B cell (primary cell): ENCODE results near the gene TSC1.

Source experiments
- EZH2 ChIP-seq: IDR thresholded peaks from 2 replicates; pipeline ENCODE4 v1.6.1; 2012; ENCODE audit warnings: borderline replicate concordance, low read depth, mild to moderate bottlenecking, moderate library complexity, low read length; ENCODE audit not compliant: insufficient read depth, poor library complexity, severe bottlenecking
- TF ChIP-seq, protein P1 (sequence below): fragments of 200-600 bp; IDR thresholded peaks from one replicate; pipeline ENCODE4 v1.8.0; 2022; ENCODE audit warnings: antibody characterized with exemption, mild to moderate bottlenecking

DNA sequence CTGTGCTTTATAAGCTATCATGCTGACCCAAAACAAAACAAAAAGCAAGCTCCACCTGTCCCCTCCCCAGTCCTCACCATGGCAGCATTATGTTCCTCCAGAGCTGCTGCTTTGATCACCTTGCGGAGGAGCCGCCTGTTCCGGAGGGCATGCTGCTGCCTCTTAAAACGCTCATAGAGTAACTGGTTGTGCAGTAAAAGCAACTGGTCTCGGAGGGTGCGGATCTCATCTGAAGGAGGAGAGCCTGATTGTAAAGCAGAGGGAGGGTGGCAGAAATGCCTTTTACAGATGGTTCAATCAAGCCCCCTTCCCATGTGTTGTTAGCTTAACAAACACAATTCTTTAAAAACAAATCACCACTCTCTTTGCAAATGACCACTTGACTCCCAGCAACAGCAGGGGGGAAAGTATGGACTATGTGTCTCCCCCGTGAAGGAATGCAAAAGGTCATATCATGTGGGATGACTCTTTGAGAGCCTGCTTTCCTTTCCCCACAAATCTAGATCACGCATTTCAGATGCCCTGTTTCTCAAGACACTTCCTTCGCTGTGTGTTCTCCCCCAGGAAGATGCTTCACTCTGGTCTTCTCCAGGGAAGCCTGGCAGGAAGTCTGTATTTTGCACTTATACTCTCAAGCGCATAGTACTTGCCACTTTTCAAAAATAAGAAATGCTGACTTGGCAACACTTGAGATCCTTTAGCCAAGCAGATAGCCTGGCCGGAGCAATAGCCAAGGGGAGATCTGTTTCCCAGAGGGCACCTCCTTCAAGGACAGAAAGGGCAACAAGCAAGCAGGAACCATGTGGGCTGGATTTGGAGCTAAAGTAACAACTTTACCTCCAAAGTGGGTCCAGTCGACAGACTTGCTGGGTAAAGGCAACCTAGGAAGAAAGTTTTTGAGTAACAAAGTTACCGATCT, 40.6 kb downstream of the TSC1 start:
- TF ChIP-seq, protein P1, sequence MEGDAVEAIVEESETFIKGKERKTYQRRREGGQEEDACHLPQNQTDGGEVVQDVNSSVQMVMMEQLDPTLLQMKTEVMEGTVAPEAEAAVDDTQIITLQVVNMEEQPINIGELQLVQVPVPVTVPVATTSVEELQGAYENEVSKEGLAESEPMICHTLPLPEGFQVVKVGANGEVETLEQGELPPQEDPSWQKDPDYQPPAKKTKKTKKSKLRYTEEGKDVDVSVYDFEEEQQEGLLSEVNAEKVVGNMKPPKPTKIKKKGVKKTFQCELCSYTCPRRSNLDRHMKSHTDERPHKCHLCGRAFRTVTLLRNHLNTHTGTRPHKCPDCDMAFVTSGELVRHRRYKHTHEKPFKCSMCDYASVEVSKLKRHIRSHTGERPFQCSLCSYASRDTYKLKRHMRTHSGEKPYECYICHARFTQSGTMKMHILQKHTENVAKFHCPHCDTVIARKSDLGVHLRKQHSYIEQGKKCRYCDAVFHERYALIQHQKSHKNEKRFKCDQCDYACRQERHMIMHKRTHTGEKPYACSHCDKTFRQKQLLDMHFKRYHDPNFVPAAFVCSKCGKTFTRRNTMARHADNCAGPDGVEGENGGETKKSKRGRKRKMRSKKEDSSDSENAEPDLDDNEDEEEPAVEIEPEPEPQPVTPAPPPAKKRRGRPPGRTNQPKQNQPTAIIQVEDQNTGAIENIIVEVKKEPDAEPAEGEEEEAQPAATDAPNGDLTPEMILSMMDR: no peak
- TF ChIP-seq EZH2: no peak
